Erythroblast (primary cell): ENCODE data around the gene NFATC1.

Experiments used
- GATA1 ChIP-seq: IDR thresholded peaks from 2 replicates; pipeline ENCODE4 v1.6.1; 2011; ENCODE audit warnings: low read depth, mild to moderate bottlenecking, control low read depth, low read length, moderate library complexity
- POLR2A ChIP-seq: IDR thresholded peaks from 2 replicates; pipeline ENCODE4 v1.6.1; 2011; ENCODE audit warnings: mild to moderate bottlenecking, low read length

- no peak for TF ChIP-seq POLR2A
- TF ChIP-seq GATA1 = no peak
Measured at GRCh38 chr18:79438089-79438897, 42.6 kb downstream of the NFATC1 start.
